Activated CD4-positive, alpha-beta T cell treated with anti-CD3 and anti-CD28 coated beads for 48 hours (primary cell): ENCODE data around the gene FAM241A.
"Not testable (repeated sequence)": the region's sequence is repeated elsewhere in the genome, so short reads cannot be mapped to it uniquely, and the experiment has no call there.

Experiments used
- DNase-seq: peaks from one replicate; pipeline ENCODE4 v3.0.0-alpha.2; 2020

Gene FAM241A

GRCh38 chr4:112175840-112176239, 30.6 kb downstream of the FAM241A start:
- DNase-seq = no peak

- no peak for DNase-seq
These were observed 31.3 kb downstream of the FAM241A start for GRCh38 chr4:112176596-112176995.

DNA sequence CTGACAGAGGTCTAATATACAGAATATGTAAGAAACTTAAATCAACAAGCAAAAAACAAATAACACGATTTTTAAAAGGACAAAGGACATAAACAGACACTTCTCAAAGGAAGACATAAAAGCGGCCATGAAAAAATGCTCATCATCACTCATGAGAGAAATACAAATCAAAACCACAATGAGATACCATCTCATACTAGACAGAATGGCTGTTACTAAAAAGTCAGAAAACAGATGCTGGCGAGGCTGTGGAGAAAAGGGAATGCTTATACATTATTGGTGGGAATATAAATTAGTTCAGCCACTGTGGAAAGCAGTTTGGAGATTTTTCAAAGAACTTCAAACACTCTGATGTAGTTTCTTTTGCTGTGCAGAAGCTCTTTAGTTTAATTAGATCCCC, 33.5 kb downstream of the FAM241A start:
- not testable (repeated sequence) for DNase-seq

- no peak for DNase-seq
These were observed 36.2 kb downstream of the FAM241A start for GRCh38 chr4:112181358-112182000.

DNA sequence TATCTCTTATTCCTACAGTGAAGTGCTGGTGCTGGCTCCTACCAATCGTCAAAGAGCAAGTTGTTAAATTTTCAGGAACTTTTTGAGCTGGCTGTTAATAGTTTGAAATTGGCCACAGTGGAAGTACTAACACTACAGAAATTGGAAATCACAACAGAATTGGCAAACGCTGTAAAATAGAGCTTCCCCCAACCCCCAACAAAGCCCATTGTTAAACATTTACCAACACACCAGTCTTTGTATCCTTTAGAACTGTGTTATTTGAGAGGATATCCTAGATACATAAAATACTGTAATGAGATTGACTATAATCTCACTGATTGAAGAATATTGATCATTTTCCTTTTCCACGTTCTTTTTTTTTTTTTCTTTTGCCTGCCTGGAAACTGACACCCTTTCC, 37.4 kb downstream of the FAM241A start:
- DNase-seq = no peak

- DNase-seq = no peak
These were observed 38.0 kb downstream of the FAM241A start for GRCh38 chr4:112183252-112183651.

GRCh38 chr4:112184438-112184837, 39.2 kb downstream of the FAM241A start:
- no peak for DNase-seq

DNA sequence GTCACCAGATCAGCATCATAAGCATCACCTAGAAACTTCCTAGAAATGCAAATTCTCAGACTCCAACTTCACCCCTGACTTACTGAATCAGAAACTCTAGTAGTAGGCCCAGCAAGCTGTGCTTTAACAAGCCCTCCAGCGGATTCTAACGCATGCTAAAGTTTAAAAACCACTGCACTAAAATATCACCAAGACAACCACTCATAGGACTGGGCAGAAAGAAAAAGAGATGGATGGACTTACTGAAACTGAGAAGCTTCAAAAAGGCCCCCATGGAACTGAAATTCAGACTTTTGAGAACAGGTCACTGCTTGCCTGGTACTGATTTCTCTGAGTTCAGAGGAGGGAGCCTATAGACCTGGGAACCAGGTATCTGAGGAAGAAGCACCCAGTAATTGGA, 40.1 kb downstream of the FAM241A start:
- no peak for DNase-seq

DNA sequence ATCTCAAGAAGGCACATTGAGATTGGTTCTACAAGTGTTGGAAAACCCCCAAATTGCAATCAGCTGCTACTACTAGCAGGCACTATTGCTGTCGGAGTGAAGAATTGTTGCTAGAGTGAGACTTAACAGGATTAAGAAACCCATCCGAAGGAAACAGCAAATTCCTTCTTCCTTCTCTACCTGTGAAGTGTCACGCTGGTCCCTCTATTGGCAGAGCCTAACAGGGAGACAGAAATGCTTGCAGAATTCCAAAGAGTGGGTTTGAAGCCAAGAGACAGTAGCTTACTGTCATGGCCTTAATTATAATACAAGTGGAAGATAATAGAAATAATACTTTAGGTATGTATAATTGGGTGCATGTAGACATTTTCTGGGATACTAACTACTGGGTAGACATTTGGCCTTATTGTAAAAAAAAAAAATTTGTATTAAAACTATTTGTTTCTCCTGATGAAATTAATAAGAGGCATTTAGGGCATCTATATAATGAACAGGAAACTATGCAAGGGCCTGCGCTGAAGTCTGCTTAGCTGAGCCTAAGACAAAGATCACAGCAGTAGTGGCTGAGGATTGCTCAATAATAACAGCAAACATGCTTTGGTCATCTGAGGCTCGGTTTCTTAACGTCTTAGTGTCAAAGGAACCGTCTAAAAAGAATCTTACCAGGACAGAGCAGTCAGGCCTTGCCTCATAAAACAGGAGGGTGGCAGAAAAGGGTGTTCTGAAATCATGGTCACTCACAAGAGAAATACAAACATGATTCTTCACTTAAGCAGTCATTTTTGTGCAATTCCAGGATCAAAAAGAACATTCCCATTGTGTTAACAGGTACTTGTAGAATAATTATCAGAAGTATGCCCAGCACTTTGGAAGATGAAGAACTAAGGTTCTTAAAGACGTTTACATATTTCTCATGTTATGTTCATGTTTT, 40.8 kb downstream of the FAM241A start:
- DNase-seq = no peak

GRCh38 chr4:112189754-112190153, 44.5 kb downstream of the FAM241A start:
- no peak for DNase-seq

GRCh38 chr4:112190684-112191083, 45.4 kb downstream of the FAM241A start:
- no peak for DNase-seq

DNA sequence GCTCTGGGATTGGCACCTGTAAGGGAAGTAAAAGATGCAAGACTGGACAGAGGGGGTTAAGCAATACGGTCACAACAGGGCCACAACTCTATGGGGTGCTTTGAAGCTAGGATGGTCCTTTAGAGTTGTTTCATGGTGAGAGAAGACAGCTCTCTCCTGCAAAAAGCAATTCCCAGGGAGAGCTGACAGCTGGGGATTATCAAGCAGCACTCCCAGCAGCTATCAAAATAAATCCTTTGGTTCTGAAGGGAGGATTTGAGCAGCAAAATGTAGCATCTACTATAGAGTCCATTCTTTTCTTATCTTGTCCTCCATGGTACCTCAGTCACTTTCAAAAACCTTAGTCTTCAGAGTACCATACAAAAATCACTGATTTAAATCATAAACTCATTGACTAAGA, 51.2 kb downstream of the FAM241A start:
- DNase-seq = no peak

- DNase-seq = no peak
These were observed 53.8 kb downstream of the FAM241A start for GRCh38 chr4:112199041-112199440.

GRCh38 chr4:112201915-112202505, 56.8 kb downstream of the FAM241A start:
- no peak for DNase-seq

GRCh38 chr4:112203593-112203992, 58.3 kb downstream of the FAM241A start:
- no peak for DNase-seq

DNA sequence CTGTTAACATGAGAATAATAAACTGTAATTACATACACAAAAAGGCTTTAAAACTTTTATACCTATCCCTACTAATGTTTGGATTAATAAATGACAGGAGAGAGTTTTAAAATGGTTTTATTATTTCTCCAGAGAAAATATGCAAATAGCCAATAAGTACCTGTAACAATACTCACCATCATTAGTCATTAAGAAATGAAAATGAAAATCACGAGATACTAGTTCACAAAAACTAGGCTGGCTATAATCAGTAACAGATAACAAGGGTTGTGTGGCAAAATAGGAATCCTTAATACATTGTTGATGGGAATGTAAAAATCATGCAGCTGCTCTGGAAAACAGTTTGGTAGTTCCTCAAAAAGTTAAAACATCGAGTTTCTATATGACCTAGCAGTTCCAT, 61.2 kb downstream of the FAM241A start:
- no peak for DNase-seq

DNA sequence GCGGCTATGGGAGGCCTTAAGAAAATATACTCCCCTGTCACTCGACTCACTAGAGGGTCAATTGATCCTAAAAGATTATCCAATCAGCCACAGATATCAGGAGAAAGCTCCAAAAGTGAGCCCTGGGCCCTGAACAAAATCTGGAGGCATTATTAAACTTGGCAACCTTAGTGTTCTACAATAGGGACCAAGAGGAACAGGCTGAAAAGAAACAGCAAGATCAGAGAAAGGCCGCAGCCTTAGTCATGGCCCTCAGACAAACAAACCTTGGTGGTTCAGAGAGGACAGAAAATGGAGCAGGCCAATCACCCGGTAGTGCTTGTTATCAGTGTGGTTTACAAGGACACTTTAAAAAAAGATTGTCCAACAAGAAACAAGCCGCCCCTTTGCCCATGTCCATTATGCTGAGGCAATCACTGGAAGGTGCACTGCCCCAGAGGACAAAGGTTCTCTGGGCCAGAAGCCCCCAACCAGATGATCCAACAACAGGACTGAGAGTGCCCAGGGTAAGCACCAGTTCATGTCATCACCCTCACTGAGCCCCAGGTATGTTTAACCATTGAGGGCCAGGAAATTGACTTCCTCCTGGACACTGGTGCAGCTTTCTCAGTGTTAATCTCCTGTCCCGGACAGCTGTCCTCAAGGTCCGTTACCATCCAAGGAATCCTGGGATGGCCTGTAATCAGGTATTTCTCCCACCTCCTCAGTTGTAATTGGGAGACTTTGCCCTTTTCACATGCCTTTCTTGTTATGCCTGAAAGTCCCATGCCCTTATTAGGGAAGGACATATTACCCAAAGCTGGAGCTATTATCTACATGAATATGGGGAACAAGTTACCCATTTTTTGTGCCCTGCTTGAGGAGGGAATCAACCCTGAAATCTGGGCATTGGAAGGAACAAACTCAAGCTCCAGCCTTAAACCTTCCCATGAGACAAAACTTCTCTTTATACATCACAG, 63.2 kb downstream of the FAM241A start:
- not testable (repeated sequence) for DNase-seq

- DNase-seq = no peak
These were observed 65.5 kb downstream of the FAM241A start for GRCh38 chr4:112210777-112211176.

- DNase-seq = no peak
These were observed 67.8 kb downstream of the FAM241A start for GRCh38 chr4:112213091-112213490.

DNA sequence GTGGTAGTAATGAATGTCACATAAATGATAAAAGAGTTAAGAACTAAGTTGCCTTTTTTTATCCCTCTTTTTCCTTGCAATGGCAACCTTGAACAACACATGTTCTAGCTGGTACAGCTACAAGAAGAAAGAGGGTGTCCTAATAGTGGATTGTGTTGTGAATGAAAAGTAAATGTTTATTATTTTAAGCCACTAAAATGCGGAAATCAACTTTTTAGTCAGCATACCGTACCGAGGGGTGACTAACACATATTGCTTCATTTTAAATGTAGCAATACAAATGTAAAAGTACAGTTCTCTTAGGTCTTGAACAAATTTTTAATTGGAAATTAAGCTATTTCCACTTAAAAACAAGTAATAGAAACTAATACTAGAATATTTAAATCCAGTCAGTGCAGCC, 68.6 kb downstream of the FAM241A start:
- no peak for DNase-seq

DNA sequence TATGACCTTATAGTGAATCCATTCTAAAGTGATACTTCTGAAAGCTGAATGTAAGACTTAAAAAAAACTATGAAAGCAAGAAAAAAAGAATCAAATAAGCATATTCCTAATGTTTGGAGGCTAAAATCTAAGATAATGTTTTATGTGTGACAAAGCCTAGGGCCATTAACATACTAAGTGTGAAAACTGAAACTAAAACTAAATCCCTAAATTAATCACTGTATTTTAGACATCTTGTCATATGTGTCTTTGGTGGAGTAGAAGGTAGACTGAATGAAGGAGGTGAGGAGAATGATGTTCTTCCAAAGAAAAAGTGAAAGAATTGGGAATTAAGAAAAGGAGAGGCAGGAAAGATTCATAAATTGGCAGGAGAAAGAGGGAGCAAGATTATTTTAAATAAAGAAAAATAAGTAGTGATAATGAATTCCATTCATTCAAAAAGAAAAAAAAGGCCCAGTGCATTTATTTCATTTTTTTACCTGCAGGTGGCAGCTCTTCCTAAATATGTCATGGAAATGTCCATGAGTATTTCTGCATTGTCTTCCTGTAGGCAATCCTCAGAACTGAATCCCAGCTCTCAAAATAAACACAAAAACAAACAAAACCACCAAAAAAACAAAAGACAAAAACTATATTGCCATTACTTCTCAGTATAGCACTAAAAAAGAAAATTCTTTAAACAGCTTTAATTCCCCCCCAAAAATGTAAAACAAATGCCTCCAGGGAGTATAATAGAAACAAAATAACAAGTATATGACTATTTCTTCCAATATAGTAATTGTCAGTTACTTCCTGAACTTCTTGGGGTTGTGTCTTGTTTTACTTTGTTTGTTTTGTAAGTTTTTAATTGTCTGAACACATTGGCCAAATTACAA, 69.4 kb downstream of the FAM241A start:
- no peak for DNase-seq
